Osteoblast (primary cell): ENCODE results near the gene ZNF367. TPM values are rescaled to one million over a fixed set of nuclear protein-coding genes. Genes with fewer than 3 reads are reported as not detected.

Experiments used
- DNase-seq: peaks from one replicate; pipeline ENCODE4 v3.0.0; 2011; ENCODE audit warnings: low spot score, mixed read lengths; ENCODE audit not compliant: insufficient read length; ENCODE audit errors: missing footprints
- H2AFZ ChIP-seq: 2 replicates; pipeline ENCODE4 v1.6.0; 2011; ENCODE audit warnings: mild to moderate bottlenecking, low read length
- H3K27ac ChIP-seq: 2 replicates; pipeline ENCODE4 v1.5.1; 2011; ENCODE audit warnings: mild to moderate bottlenecking, low read depth, low read length, moderate library complexity
- H3K27me3 ChIP-seq: 2 replicates; pipeline ENCODE4 v1.6.0; 2012; ENCODE audit warnings: mild to moderate bottlenecking, control low read depth, inconsistent platforms, low read length, moderate library complexity; ENCODE audit not compliant: insufficient read depth
- H3K36me3 ChIP-seq: 2 replicates; pipeline ENCODE4 v1.5.1; 2011; ENCODE audit warnings: mild to moderate bottlenecking, low read length, control low read depth, moderate library complexity; ENCODE audit not compliant: insufficient read depth
- H3K4me1 ChIP-seq: 2 replicates; pipeline ENCODE4 v1.5.1; 2011; ENCODE audit warnings: mild to moderate bottlenecking, low read length, control low read depth, moderate library complexity; ENCODE audit not compliant: insufficient read depth
- H3K4me2 ChIP-seq: 2 replicates; pipeline ENCODE4 v1.6.0; 2011; ENCODE audit warnings: mild to moderate bottlenecking, low read length; ENCODE audit not compliant: insufficient read depth
- H3K4me3 ChIP-seq: fragments of 200-600 bp; sonication (generic); 3 replicates; pipeline ENCODE4 v1.5.1; 2012; ENCODE audit warnings: mild to moderate bottlenecking, low read length, inconsistent platforms; ENCODE audit not compliant: insufficient read depth
- H3K79me2 ChIP-seq: 2 replicates; pipeline ENCODE4 v1.6.0; 2012; ENCODE audit warnings: mild to moderate bottlenecking, low read length, control low read depth, inconsistent platforms; ENCODE audit not compliant: insufficient read depth
- H3K9me3 ChIP-seq: 2 replicates; pipeline ENCODE4 v1.5.1; 2011; ENCODE audit warnings: low read depth, low read length, control low read depth
- H4K20me1 ChIP-seq: 2 replicates; pipeline ENCODE4 v1.6.0; 2012; ENCODE audit warnings: mild to moderate bottlenecking, low read length, control low read depth; ENCODE audit not compliant: insufficient read depth
- CTCF ChIP-seq: IDR thresholded peaks from 2 replicates; pipeline ENCODE4 v1.5.1; 2011; ENCODE audit warnings: mild to moderate bottlenecking, low read depth, low read length, moderate library complexity; ENCODE audit errors: extremely low read depth
- total RNA-seq: library from RNA; depleted of rRNA; stranded (reverse); fragments of >200 nt; gene quantifications from 2 replicates; pipeline ENCODE4 v1.2.3, GENCODE V29; 2012

Gene ZNF367
- total RNA-seq, 1 donor, result 1.4 TPM

- Histone ChIP-seq H3K79me2 (peaks cover 37% of the 10 kb centered on the region), H3K27ac (no peak within 1 kb of the TSS), H3K27me3 (no peaks in the 10 kb centered on the region), H3K9me3 (no peaks in the 10 kb centered on the region), H3K4me1 (peaks cover 7% of the 10 kb centered on the region), H2AFZ (peak within 1 kb of the TSS; percentile 93), H4K20me1 (no peaks in the 10 kb centered on the region), H3K36me3 (no peaks in the 10 kb centered on the region), H3K4me2 (peak within 1 kb of the TSS; percentile 95), H3K4me3 (peak within 1 kb of the TSS; percentile 73)
- DNase-seq, result peak; percentile 96
- no peak for TF ChIP-seq CTCF
Measured at GRCh38 chr9:96383165-96383942, 34.8 kb downstream of the ZNF367 start, which contains the start of gene SLC35D2. Gene SLC35D2 (minus strand): TSS chr9:96383711. CDS start chr9:96383634, 77 bp downstream.

- H3K4me2 ChIP-seq, result peak overlapping the region; percentile 95
- peak overlapping the region; percentile 73 for H3K4me3 ChIP-seq
- DNase-seq, result no peak
- H2AFZ ChIP-seq, result peak overlapping the region; percentile 76
- peaks cover 41% of the 10 kb centered on the region for H3K79me2 ChIP-seq
- no peaks in the 10 kb centered on the region for H3K9me3 ChIP-seq
- peaks cover 3% of the 10 kb centered on the region for H4K20me1 ChIP-seq
- TF ChIP-seq CTCF, result no peak
- no peak overlapping the region for H3K27ac ChIP-seq
- no peaks in the 10 kb centered on the region for H3K36me3 ChIP-seq
- H3K4me1 ChIP-seq, result peaks cover 10% of the 10 kb centered on the region
- no peaks in the 10 kb centered on the region for H3K27me3 ChIP-seq
Measured at GRCh38 chr9:96382839-96383164, 35.4 kb downstream of the ZNF367 start.

DNA sequence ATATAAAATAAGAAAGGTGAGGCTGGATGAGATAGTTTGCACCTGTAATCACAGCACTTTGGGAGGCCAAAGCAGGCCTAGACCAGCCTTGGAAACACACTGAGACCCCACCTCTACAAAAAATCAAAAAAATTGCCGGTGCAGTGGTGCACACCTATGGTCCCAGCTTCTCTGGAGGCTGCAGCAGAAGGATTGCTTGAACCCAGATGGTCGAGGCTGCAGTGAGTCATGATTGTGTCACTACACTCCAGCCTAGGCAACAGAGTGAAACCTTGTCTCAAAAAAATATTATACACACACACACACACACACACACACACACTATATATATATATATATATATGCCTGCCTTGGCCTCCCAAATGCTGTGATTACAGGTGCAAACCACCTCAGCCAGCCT lies 36.0 kb downstream of the ZNF367 start:
- no peak for DNase-seq
- Histone ChIP-seq H4K20me1 (peaks cover 9% of the 10 kb centered on the region), H3K4me3 (no peak overlapping the region), H3K36me3 (no peaks in the 10 kb centered on the region), H3K79me2 (peaks cover 41% of the 10 kb centered on the region), H3K27ac (no peak overlapping the region), H3K4me2 (no peak overlapping the region), H3K27me3 (no peaks in the 10 kb centered on the region), H3K4me1 (peaks cover 16% of the 10 kb centered on the region), H2AFZ (no peak overlapping the region), H3K9me3 (no peaks in the 10 kb centered on the region)
- no peak for TF ChIP-seq CTCF

- Histone ChIP-seq H3K27me3 (no peaks in the 10 kb centered on the region), H3K27ac (no peak overlapping the region), H4K20me1 (peaks cover 13% of the 10 kb centered on the region), H3K79me2 (peaks cover 43% of the 10 kb centered on the region), H3K36me3 (no peaks in the 10 kb centered on the region), H3K4me2 (no peak overlapping the region), H3K4me3 (no peak overlapping the region), H2AFZ (no peak overlapping the region), H3K9me3 (no peaks in the 10 kb centered on the region), H3K4me1 (peaks cover 21% of the 10 kb centered on the region)
- no peak for DNase-seq
- TF ChIP-seq CTCF, result no peak
Measured at GRCh38 chr9:96381696-96382095, 36.5 kb downstream of the ZNF367 start.
